Activated T-helper 1 cell treated with Interleukin-2 at 50 U/mL for 16 hours (primary cell): ENCODE measurements around the gene OSBPL8.

Experiments
- DNase-seq: peaks from one replicate; pipeline ENCODE4 v3.0.0-alpha.2; 2020; ENCODE audit warnings: low read depth

OSBPL8 gene

GRCh38 chr12:76556368-76556767 lies 3.2 kb downstream of the OSBPL8 start:
- DNase-seq = no peak

GRCh38 chr12:76555797-76556196 lies 3.8 kb downstream of the OSBPL8 start:
- DNase-seq = no peak

- no peak for DNase-seq
Measured at GRCh38 chr12:76555231-76555767, 4.3 kb downstream of the OSBPL8 start.

GRCh38 chr12:76554405-76555230 lies 5.0 kb downstream of the OSBPL8 start:
- no peak for DNase-seq

- DNase-seq = no peak
Measured at GRCh38 chr12:76552343-76552938, 7.1 kb downstream of the OSBPL8 start.

- no peak for DNase-seq
Measured at GRCh38 chr12:76551482-76551888, 8.1 kb downstream of the OSBPL8 start.

GRCh38 chr12:76549131-76549530 lies 10.4 kb downstream of the OSBPL8 start:
- DNase-seq = no peak

GRCh38 chr12:76548222-76548837 lies 11.2 kb downstream of the OSBPL8 start:
- no peak for DNase-seq

- DNase-seq = no peak
Measured at GRCh38 chr12:76547526-76547925, 12.0 kb downstream of the OSBPL8 start.

GRCh38 chr12:76546889-76547288 lies 12.7 kb downstream of the OSBPL8 start:
- DNase-seq = no peak

GRCh38 chr12:76545486-76545885 lies 14.1 kb downstream of the OSBPL8 start:
- no peak for DNase-seq

GRCh38 chr12:76544601-76545261 lies 14.8 kb downstream of the OSBPL8 start:
- no peak for DNase-seq

- DNase-seq = no peak
Measured at GRCh38 chr12:76543813-76544347, 15.7 kb downstream of the OSBPL8 start.

GRCh38 chr12:76542908-76543307 lies 16.7 kb downstream of the OSBPL8 start:
- DNase-seq = no peak

GRCh38 chr12:76539727-76540126 lies 19.8 kb downstream of the OSBPL8 start:
- no peak for DNase-seq

- no peak for DNase-seq
Measured at GRCh38 chr12:76537923-76538322, 21.6 kb downstream of the OSBPL8 start.

GRCh38 chr12:76536546-76536945 lies 23.0 kb downstream of the OSBPL8 start:
- no peak for DNase-seq

- no peak for DNase-seq
Measured at GRCh38 chr12:76535170-76535569, 24.4 kb downstream of the OSBPL8 start.

GRCh38 chr12:76533331-76533730 lies 26.2 kb downstream of the OSBPL8 start:
- no peak for DNase-seq

GRCh38 chr12:76532520-76532919 lies 27.1 kb downstream of the OSBPL8 start:
- no peak for DNase-seq

- DNase-seq = no peak
Measured at GRCh38 chr12:76531056-76531455, 28.5 kb downstream of the OSBPL8 start.

- no peak for DNase-seq
Measured at GRCh38 chr12:76530516-76530915, 29.1 kb downstream of the OSBPL8 start.
